ENCODE data around the gene RNF157.
"Not testable (repeated sequence)": the region's sequence is repeated elsewhere in the genome, so short reads cannot be mapped to it uniquely, and the experiment has no call there.

RNF157 gene

GRCh38 chr17:76236603-76237002 is 3.7 kb downstream of the RNF157 start:
- Histone ChIP-seq H3K4me3 (ENCODE audit: low read length) (no peak overlapping the region), H3K36me3 (ENCODE audit: control insufficient read depth, low read depth, low read length) (no peaks in the 10 kb centered on the region), H3K9ac (ENCODE audit: low read length) (no peak overlapping the region), H3K27ac (ENCODE audit: low read length) (no peak overlapping the region), H3K4me1 (ENCODE audit: control insufficient read depth, low read depth, low read length) (no peaks in the 10 kb centered on the region), H3K27me3 (ENCODE audit: control insufficient read depth, insufficient read depth, low read length) (peaks cover 39% of the 10 kb centered on the region), H3K9me3 (ENCODE audit: control insufficient read depth, low read depth, low read length) (no peaks in the 10 kb centered on the region)

GRCh38 chr17:76235883-76236282 is 4.4 kb downstream of the RNF157 start:
- no peaks in the 10 kb centered on the region for H3K9me3 ChIP-seq (ENCODE audit: control insufficient read depth, low read depth, low read length)
- H3K27ac ChIP-seq (ENCODE audit: low read length): no peak overlapping the region
- H3K36me3 ChIP-seq (ENCODE audit: control insufficient read depth, low read depth, low read length): no peaks in the 10 kb centered on the region
- H3K4me1 ChIP-seq (ENCODE audit: control insufficient read depth, low read depth, low read length): no peaks in the 10 kb centered on the region
- peaks cover 31% of the 10 kb centered on the region for H3K27me3 ChIP-seq (ENCODE audit: control insufficient read depth, insufficient read depth, low read length)
- H3K9ac ChIP-seq (ENCODE audit: low read length): no peak overlapping the region
- H3K4me3 ChIP-seq (ENCODE audit: low read length): no peak overlapping the region

- H3K4me3 ChIP-seq (ENCODE audit: low read length): no peak overlapping the region
- no peaks in the 10 kb centered on the region for H3K4me1 ChIP-seq (ENCODE audit: control insufficient read depth, low read depth, low read length)
- no peak overlapping the region for H3K27ac ChIP-seq (ENCODE audit: low read length)
- H3K9me3 ChIP-seq (ENCODE audit: control insufficient read depth, low read depth, low read length): no peaks in the 10 kb centered on the region
- no peaks in the 10 kb centered on the region for H3K36me3 ChIP-seq (ENCODE audit: control insufficient read depth, low read depth, low read length)
- H3K27me3 ChIP-seq (ENCODE audit: control insufficient read depth, insufficient read depth, low read length): peaks cover 22% of the 10 kb centered on the region
- H3K9ac ChIP-seq (ENCODE audit: low read length): no peak overlapping the region
These were observed 6.0 kb downstream of the RNF157 start for GRCh38 chr17:76234354-76234679.

DNA sequence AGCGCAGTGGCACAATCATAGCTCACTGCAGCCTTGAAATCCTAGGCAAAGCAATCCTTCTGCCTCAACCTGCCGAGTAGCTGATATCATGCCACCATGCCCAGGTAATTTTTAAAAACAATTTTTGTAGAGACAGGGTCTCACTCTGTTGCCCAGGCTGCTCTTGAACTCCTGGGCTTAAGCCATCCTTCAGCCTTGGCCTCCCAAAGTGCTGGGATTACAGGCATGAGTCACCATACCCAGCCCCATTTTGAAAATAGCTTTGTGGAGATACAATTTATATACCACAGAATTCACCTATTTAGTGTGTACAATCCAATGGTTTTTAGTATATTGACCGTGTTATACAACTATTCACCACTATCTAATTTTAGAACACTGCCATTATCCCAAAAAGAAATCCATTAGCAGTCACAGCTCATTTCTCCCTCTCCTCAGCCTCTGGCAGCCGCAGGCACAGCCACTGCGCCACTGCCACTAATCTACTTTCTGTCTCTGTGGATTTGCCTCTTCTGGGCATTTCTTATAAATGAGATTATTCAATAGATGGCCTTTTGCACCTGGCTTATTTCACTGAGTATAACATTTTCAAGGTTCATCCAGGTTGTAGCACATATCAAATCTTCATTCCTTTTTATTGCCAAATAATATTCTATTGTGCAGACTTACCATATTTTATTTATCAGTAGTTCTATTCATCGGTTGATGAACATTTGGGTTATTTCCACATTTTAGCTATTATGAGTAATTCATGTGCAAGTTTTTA is 6.5 kb downstream of the RNF157 start:
- H3K4me1 ChIP-seq (ENCODE audit: control insufficient read depth, low read depth, low read length): no peaks in the 10 kb centered on the region
- H3K36me3 ChIP-seq (ENCODE audit: control insufficient read depth, low read depth, low read length): no peaks in the 10 kb centered on the region
- no peak overlapping the region for H3K27ac ChIP-seq (ENCODE audit: low read length)
- H3K27me3 ChIP-seq (ENCODE audit: control insufficient read depth, insufficient read depth, low read length): peaks cover 17% of the 10 kb centered on the region
- no peaks in the 10 kb centered on the region for H3K9me3 ChIP-seq (ENCODE audit: control insufficient read depth, low read depth, low read length)
- H3K9ac ChIP-seq (ENCODE audit: low read length): no peak overlapping the region
- no peak overlapping the region for H3K4me3 ChIP-seq (ENCODE audit: low read length)

DNA sequence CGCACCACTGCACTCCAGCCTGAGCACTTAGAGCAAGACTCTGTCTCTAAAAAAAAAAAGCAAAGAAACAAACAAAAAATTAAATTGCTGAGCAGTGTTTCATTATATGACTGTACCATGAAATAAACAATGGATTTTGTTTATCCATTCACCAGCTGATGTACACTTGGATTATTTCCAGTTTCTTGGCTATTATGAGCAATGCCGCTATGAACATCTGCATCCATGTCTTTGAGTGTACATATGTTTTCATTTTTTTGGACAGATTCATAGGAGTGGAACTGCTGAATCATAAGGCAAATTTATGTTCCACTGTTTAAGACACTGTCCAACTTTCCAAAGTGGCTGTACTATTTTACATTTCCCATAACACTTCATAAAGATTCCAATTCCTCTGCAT is 8.0 kb downstream of the RNF157 start:
- H3K4me1 ChIP-seq (ENCODE audit: control insufficient read depth, low read depth, low read length): no peaks in the 10 kb centered on the region
- no peak overlapping the region for H3K9ac ChIP-seq (ENCODE audit: low read length)
- peaks cover 2% of the 10 kb centered on the region for H3K27me3 ChIP-seq (ENCODE audit: control insufficient read depth, insufficient read depth, low read length)
- no peaks in the 10 kb centered on the region for H3K9me3 ChIP-seq (ENCODE audit: control insufficient read depth, low read depth, low read length)
- no peak overlapping the region for H3K4me3 ChIP-seq (ENCODE audit: low read length)
- H3K36me3 ChIP-seq (ENCODE audit: control insufficient read depth, low read depth, low read length): no peaks in the 10 kb centered on the region
- no peak overlapping the region for H3K27ac ChIP-seq (ENCODE audit: low read length)

DNA sequence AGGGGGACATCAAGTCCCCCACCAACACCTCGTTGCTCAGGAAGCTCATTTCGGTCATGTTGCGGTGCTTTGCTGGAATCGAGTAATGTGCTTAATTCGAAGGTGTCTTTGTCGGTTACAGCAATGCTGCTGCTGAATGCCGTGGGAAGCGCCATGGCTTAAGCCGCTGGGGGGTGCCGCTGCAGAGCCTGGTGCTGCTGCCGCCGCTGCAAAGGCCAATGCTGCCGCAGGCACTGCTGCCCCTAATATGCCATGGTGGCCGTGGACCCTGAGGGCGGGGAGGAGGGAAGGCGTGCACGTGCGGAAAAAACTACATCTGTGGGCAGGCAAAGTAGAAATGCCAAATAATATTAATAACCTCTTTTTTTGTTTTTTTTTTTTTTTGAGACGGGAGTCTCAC is 13.5 kb downstream of the RNF157 start:
- H3K4me3 ChIP-seq (ENCODE audit: low read length): not testable (repeated sequence)

GRCh38 chr17:76225373-76226086 is 14.8 kb downstream of the RNF157 start:
- not testable (repeated sequence) for H3K27ac ChIP-seq (ENCODE audit: low read length); H3K4me3 ChIP-seq (ENCODE audit: low read length); H3K4me1 ChIP-seq (ENCODE audit: control insufficient read depth, low read depth, low read length); H3K36me3 ChIP-seq (ENCODE audit: control insufficient read depth, low read depth, low read length); H3K27me3 ChIP-seq (ENCODE audit: control insufficient read depth, insufficient read depth, low read length); H3K9me3 ChIP-seq (ENCODE audit: control insufficient read depth, low read depth, low read length); H3K9ac ChIP-seq (ENCODE audit: low read length)

More for the DNA sequence above, 13.5 kb downstream of the RNF157 start:
- H3K36me3 ChIP-seq (ENCODE audit: control insufficient read depth, low read depth, low read length); H3K27ac ChIP-seq (ENCODE audit: low read length); H3K9me3 ChIP-seq (ENCODE audit: control insufficient read depth, low read depth, low read length); H3K27me3 ChIP-seq (ENCODE audit: control insufficient read depth, insufficient read depth, low read length); H3K9ac ChIP-seq (ENCODE audit: low read length); H3K4me1 ChIP-seq (ENCODE audit: control insufficient read depth, low read depth, low read length): not testable (repeated sequence)

- Histone ChIP-seq H3K9me3 (ENCODE audit: control insufficient read depth, low read depth, low read length) (no peaks in the 10 kb centered on the region), H3K4me3 (ENCODE audit: low read length) (no peak overlapping the region), H3K9ac (ENCODE audit: low read length) (no peak overlapping the region), H3K4me1 (ENCODE audit: control insufficient read depth, low read depth, low read length) (no peaks in the 10 kb centered on the region), H3K36me3 (ENCODE audit: control insufficient read depth, low read depth, low read length) (no peaks in the 10 kb centered on the region), H3K27ac (ENCODE audit: low read length) (no peak overlapping the region), H3K27me3 (ENCODE audit: control insufficient read depth, insufficient read depth, low read length) (no peaks in the 10 kb centered on the region)
These were observed 16.5 kb downstream of the RNF157 start for GRCh38 chr17:76223802-76224201.

GRCh38 chr17:76219670-76220383 is 20.5 kb downstream of the RNF157 start:
- no peak overlapping the region for H3K4me3 ChIP-seq (ENCODE audit: low read length)
- no peak overlapping the region for H3K27ac ChIP-seq (ENCODE audit: low read length)
- H3K36me3 ChIP-seq (ENCODE audit: control insufficient read depth, low read depth, low read length): no peaks in the 10 kb centered on the region
- H3K9me3 ChIP-seq (ENCODE audit: control insufficient read depth, low read depth, low read length): no peaks in the 10 kb centered on the region
- no peak overlapping the region for H3K9ac ChIP-seq (ENCODE audit: low read length)
- H3K27me3 ChIP-seq (ENCODE audit: control insufficient read depth, insufficient read depth, low read length): no peaks in the 10 kb centered on the region
- H3K4me1 ChIP-seq (ENCODE audit: control insufficient read depth, low read depth, low read length): no peaks in the 10 kb centered on the region

DNA sequence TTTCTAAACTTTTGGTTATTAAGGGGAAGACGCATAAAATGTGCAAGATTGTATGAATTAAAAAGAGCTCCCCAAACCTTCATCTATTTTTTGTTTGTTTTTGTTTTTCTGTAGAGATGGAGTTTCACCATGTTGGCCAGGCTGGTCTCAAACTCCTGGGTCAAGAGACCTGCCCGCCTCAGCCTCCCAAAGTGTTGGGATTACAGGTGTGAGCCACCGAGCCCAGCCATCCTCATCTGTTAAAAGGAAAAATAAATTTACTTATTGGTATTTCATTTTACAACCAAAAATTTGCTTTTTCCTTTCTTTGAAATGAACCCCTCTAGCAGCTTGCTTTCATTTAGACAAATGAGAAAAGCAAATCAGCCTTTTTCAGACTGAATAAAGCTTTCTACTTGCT is 23.2 kb downstream of the RNF157 start:
- no peak overlapping the region for H3K4me3 ChIP-seq (ENCODE audit: low read length)
- no peaks in the 10 kb centered on the region for H3K36me3 ChIP-seq (ENCODE audit: control insufficient read depth, low read depth, low read length)
- no peaks in the 10 kb centered on the region for H3K27me3 ChIP-seq (ENCODE audit: control insufficient read depth, insufficient read depth, low read length)
- no peaks in the 10 kb centered on the region for H3K9me3 ChIP-seq (ENCODE audit: control insufficient read depth, low read depth, low read length)
- H3K27ac ChIP-seq (ENCODE audit: low read length): no peak overlapping the region
- peaks cover 12% of the 10 kb centered on the region for H3K4me1 ChIP-seq (ENCODE audit: control insufficient read depth, low read depth, low read length)
- no peak overlapping the region for H3K9ac ChIP-seq (ENCODE audit: low read length)

- H3K27ac ChIP-seq (ENCODE audit: low read length): no peak overlapping the region
- H3K4me3 ChIP-seq (ENCODE audit: low read length): no peak overlapping the region
- H3K36me3 ChIP-seq (ENCODE audit: control insufficient read depth, low read depth, low read length): no peaks in the 10 kb centered on the region
- no peaks in the 10 kb centered on the region for H3K9me3 ChIP-seq (ENCODE audit: control insufficient read depth, low read depth, low read length)
- H3K27me3 ChIP-seq (ENCODE audit: control insufficient read depth, insufficient read depth, low read length): no peaks in the 10 kb centered on the region
- H3K9ac ChIP-seq (ENCODE audit: low read length): no peak overlapping the region
- peaks cover 12% of the 10 kb centered on the region for H3K4me1 ChIP-seq (ENCODE audit: control insufficient read depth, low read depth, low read length)
These were observed 26.8 kb downstream of the RNF157 start for GRCh38 chr17:76213491-76213890.
